HG02885 (cell line): ENCODE results near the gene CUL4A.

Source experiments
- ATAC-seq: cut with Tn5 transposase; IDR thresholded peaks from one replicate; pipeline ENCODE4 v1.9.1; 2021; ENCODE audit warnings: mild to moderate bottlenecking; ENCODE audit not compliant: unreplicated experiment, poor library complexity

Gene CUL4A

DNA sequence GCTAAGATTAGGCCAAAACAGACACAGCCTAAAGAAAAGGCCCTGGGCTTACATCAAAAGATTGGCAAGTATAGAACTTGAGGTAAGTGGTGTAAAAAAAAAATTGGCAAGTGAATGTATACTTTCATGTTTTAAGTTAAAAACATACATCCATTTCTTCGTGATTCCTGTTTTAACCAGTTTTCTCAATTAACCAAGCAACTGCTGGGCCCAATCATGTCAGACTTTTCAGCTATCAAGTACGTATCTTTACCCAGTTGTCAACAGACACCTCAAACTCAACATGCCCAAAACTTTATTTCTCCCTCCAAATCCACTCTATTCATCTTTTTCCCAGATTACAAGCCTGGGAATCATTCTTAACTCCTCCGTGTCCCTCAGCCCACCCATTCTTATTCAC is 2.0 kb upstream of the CUL4A start:
- no peak for ATAC-seq

DNA sequence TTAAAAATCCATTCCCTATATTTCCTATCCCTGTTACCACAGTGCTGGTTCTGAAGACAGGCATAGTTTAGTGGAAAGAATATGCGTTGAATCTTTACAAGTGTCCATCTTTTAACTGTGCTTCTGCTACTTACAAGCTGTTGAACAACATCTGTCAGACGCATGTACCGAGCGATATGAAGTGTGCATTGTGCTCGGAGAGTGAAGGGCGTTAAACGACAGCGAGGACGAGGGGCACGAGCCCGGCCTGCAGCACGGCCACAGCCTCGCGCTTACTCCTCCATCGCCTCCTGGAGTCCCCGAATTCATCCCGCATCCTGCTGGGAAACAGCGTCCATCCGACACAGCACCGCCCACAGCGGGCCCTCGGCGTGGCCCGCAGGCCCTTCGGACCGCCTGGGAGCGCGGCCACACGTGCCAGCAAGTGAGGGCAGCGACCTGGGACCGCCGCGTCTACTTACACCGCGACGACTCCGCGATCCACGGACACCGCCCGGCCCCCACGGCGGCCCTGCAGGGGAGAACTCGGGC is 1.5 kb upstream of the CUL4A start:
- peak; percentile 13 for ATAC-seq

DNA sequence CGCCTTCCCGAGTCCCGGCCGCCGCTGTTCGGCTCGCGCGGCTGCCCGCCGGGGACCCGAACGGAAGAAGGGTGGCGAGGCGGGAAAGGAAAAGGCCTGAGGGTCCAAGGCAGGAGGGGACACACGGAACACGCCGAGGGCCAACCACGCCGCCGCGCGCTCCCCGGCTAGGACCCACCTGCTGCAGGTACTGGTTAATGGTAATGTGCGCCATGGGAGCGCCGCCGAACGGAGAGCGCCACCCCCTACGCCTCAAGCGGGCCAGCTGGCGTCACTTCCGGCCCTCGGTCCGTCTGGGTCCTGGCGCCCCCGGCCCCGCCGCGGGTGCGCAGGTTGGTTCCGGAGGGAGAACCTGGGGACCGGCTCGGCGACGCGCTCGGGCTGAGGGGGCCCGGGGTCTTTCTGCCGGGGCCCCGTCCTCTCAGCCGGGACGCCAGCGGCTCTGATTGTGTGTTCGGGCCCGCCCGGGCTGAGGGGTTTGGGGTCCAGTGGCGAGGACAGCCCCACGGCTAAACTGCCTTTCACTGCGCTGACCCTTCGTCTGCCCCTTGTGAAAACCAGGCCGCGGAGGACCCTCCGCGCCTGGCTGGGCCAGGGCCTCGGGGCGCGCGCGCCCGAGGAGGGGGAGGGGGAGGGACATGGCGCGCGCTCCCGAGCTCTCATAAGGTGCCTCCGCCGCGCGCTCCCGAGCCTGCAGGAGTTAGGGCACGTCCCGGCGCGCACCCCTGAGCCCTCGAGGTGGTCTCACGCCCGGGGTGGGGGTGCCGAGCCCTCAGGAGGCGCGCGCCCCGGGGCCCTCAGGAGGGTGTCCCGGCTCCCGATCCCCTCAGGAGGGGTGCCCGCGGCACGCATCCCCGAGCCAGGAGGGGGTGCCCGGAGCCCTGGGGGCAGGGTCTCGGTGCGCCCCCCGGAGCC is 735 bp upstream of the CUL4A start, which contains the start of gene PCID2:
Gene PCID2, minus strand, starts transcription at position 249 of the 915 bp plus-strand sequence. Its CDS starts 35 bp downstream, at position 214.
- ATAC-seq, result peak; percentile 77

DNA sequence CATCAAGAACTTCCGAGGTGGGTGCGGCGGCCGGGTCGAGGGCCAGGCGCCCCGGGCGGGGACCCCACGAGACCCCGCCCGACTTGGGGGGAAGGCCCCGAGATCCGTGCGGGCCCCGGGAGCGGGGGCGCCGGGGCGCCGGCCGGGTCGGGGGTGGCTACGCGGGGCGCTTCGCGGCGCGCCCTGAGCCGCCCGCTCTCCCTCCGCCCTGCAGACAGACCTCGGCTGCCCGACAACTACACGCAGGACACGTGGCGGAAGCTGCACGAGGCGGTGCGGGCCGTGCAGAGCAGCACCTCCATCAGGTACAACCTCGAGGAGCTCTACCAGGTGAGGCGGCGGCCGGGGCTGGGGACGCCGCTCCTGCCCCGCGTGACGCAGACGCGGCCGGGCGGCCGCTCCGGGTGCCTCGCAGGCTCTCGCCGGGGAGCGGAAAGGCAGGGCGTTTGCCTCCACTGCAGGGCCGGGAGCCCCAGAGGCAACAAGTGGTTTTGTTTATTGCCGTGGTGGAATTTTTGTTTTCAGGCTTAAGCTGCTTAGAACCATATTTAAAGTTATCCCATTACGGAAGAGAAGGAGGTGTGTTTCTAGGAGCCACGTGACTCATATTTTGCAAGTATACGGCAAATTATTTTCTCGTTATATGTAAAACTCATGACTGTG is 477 bp downstream of the CUL4A start:
- peak; percentile 36 for ATAC-seq

DNA sequence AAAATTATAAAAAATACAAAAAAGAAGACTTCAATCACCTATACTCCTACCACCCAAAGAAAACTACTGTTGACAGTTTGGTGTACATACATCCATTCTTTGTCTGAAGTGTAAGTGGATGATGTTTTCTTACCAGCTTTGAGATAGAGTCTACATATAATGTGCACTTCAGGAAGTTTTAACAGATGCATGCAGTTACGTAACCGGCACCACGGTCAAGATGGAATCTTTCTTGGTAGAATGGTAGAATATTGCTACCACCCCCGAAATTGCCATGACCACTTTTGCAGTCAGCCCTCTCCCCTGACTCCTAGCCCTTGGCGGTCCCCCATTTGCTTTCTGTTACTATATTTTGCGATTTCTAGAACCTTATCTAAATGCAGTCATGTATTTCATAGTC is 1.4 kb downstream of the CUL4A start:
- no peak for ATAC-seq

DNA sequence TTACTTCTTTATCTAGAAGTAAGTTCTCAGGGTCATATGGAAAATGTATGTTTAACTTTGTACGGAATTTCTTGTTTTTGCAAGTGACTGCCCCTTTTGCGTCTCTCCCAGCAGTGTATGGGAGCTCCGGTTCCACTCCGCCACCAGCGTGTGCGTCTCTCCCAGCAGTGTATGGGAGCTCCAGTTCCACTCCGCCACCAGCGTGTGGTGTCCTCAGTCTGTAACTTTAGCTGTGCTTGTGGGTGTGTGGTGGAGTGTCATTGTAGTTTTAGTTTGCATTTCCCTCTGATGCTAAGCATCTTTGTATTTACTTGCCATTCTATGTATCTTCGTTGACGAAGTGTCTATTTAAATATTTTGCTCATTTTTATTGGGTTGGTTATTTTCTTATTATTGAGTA is 2.4 kb downstream of the CUL4A start:
- ATAC-seq, result no peak

DNA sequence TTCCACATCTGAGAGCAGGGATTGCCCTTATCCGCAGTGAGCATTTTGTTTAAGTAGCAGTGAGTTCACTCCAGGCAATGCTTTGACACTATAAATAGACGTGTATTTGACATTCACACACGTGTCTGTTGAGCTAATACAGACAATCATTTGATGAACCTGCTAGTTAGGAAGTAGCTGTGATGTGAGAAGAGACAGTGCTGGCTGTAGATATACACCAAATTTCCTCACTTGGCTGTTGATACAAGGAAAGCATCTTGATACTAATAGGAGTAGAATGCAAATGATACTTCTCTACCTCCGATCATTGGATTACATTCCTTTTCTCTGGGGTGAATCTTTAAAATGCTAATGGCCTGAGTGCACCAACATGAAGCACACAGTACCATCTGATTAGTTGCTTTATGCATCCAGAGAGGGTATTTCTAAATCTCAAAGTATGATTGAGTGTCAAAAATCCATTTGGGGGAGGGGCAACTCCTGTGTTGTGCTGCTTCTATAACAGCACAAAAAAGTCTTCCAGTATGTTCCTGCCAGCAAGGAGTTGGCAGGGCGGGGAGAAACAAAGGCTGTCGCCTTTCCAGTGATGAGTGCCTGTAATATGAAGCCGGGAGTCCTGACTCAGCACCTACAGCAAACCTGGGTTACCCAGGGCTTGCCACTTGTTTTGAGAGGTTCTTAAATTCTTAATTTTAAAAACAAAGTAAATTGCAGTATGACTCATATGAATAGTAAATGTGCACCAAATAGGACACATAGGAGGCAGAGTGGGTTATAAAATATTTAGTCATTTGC is 7.0 kb downstream of the CUL4A start:
- ATAC-seq, result no peak

DNA sequence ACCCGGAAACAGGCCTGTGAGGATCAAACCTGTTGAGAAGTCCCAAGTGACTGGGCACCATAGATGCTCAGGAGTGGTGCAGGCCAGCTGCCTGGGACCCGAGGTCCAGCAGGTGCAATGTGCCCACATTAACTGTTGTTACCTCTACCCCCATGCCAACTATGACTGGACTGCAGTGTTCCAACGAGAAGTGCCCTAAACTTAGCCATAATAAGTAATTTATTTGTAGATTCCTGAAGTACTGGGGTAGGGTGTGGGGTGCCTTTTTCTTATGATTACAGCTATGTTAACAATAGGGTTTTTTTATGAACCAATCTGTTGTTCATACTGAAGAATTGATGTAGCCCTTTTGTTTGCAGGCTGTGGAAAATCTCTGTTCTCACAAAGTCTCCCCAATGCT is 9.2 kb downstream of the CUL4A start:
- ATAC-seq, result no peak

DNA sequence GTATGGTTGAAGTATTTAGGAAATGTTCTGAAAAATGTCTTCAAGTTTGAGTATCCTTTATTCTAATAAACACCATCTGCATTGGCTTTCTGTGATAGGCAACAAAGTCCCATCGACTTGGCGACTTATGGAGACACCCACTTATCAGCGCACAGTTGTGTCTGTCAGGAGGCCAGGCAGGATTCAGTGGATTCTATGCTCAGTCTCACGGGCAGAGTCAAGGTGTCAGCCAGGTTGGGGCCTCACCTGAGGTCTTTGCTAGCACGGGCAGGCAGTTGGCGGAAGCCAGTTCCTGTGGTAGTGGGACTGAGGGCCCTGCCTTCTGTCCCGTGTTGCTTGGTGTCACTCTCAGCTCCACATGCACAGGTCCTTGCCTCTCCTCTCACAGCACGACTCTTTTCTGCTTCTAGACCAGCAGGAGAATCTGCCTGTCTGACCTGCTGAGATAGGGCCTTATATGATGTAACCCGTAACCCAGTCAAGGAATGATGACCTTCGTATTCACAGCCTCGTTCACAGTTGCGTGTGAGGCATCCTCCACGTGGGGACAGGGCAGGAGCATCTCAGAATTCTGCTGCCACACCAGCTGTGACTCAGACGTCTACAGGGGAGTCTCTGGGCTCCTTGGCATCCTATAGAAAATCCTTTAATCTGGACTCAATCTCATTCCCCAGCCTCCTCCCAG is 10.0 kb downstream of the CUL4A start:
- ATAC-seq, result no peak

DNA sequence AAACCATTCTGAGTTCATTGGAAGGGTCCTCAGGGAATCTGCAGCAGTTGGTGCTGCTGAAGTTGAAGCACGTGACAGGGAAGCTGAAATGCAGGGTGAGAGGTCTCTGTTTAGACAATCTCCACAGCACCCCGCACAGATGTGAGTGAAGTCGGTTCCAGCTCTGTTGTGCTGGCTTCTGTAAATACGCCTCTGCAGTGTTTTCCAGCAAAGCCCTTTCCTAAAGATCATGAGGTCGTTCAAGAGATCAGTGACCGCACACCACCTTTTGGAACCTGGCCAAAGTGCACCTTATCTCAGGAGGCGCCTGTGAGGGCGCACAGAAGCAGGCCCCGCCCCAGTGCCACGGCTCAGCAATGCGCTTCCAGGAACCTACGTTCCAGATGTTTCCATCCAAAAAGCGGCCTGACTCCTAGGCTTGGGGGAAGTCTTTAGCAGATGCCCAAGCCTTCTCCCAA is 10.8 kb downstream of the CUL4A start:
- no peak for ATAC-seq

DNA sequence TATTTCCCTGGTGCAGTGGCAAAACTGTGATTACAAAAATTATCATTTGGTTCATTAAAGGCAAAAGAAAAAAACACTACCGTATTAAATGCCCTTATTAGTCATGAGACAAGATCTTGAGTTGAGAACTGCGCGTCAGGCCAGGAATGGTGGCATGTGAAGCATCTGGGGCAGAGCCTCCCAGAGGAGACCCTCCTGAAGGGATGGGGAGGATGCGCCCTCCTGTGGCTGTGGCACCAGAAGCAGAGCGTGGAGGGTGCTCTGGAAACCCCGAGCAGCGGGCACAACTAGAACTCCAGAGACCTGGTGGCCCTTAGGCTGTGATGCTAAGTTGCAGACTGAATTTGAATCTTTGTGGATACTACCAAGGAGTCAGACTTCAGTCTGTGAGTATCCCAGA is 11.5 kb downstream of the CUL4A start:
- ATAC-seq, result no peak

DNA sequence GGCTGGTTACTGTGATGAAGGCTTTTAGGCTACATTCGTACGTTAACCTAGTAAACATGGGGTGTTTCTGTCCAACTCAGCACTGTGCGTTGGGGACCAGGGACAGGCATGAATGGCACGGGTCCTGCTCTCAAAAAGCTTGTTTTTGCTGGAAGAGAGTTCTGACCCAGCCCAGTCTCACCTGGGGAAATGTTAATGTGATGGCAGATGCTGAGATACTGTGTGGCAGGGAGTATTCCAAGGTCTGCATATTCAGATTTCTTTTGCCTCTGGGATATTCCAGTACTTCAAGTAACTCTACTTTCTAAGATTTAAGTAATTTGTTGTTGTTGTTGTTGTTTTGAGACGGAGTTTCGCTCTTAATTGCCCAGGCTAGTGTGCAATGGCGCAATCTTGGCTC is 13.7 kb downstream of the CUL4A start:
- no peak for ATAC-seq

DNA sequence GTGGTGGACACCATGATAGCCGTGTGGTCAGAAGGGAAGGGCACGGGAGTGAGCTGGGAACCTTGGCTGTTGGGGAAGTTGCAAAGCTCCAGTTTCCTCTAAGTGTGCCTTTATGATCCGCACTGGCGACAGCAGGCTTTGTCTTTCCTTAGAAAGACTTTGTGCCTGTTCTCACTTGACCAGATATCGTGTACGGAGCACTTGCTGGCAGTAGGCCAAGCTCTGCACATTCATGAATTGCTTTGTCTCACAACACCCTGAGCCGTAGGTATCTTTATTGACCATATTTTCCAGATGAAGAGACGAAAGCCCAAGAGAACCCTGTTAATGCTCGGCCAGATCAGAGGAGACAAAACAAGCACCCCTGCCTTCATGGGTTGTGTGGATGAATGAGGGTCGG is 15.1 kb downstream of the CUL4A start:
- no peak for ATAC-seq

DNA sequence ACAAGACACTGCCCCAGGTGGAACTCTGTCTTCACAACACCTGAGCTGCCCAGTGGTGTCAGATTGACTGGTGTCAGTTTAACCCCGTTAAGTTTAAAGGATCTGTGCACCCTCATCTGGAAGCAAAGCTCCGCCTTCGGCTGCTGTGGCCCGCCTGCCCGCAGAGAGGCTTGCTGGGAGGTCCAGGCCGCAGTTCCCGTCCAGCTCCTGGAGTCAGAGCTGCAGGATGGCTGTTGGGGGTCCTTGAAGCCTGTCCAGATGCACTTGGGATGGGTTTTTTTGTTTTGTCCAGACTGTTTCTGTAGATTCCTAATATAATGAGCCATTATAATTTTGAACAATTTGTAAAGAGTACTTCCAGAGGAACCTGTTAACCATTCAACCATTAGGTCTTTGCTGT is 16.1 kb downstream of the CUL4A start:
- ATAC-seq, result no peak

DNA sequence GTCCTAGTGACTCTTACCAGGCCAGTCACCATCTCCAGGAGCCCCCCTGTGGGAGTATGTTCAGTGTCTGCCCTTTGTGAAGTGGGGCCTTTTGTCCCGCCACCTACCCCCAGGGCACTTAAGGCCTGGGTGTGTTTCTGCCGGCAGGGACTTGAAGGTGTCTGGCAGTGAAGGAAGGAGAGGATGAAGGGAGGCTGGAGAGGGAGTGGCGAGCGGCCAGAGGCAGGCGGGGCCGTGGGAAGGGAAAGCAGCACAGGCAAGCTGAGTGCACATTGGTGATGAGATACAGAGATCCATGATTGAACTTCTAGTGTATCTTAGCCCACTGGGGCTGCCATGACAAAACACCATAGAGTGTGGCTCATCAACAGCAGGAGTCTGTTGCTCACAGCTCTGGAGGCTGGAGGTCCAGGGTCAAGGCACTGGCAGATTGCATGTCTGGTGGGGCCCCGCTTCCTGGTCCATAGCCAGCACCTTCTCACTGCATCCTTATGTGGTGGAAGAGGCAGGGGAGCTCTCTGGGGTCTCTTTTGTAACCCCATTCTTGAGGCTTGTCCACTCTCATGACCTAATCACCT is 17.5 kb downstream of the CUL4A start:
- no peak for ATAC-seq

DNA sequence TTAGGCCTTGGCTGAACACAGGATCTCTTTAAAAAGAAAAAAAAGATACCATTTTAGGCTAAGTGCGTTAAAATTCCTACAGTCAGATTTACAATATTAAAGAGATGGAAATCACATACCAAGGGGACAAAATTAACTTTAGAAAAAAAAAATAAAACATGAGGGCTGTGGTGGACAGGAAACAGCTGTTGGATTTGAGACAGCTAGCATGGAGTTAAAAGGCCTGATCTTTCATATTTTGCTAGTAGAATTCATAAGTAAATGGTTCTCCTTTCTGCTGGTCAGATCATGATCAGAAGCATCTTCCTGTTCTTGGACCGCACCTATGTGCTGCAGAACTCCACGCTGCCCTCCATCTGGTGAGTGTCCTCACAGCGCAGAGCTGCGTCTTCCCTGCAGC is 19.7 kb downstream of the CUL4A start:
- ATAC-seq, result no peak

DNA sequence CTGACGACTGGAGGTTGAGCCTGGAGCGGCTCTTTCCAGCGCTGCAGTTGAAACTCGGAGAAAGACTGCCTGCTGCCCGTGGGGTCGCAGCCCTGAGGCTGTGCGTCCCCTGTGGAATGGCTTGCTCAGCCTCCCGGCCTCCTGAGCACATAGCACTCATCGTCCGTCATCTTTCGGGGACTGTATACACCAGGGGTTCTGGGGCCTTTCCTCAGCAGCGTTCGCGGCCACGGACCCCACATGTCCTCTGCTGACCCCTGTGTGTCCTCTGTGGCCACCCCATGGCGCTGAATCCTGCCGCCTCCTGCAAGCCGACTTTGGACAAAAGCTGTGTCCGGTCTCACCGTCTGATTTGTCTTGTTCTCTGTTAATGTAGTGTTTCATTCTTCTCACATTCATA is 20.4 kb downstream of the CUL4A start:
- no peak for ATAC-seq

DNA sequence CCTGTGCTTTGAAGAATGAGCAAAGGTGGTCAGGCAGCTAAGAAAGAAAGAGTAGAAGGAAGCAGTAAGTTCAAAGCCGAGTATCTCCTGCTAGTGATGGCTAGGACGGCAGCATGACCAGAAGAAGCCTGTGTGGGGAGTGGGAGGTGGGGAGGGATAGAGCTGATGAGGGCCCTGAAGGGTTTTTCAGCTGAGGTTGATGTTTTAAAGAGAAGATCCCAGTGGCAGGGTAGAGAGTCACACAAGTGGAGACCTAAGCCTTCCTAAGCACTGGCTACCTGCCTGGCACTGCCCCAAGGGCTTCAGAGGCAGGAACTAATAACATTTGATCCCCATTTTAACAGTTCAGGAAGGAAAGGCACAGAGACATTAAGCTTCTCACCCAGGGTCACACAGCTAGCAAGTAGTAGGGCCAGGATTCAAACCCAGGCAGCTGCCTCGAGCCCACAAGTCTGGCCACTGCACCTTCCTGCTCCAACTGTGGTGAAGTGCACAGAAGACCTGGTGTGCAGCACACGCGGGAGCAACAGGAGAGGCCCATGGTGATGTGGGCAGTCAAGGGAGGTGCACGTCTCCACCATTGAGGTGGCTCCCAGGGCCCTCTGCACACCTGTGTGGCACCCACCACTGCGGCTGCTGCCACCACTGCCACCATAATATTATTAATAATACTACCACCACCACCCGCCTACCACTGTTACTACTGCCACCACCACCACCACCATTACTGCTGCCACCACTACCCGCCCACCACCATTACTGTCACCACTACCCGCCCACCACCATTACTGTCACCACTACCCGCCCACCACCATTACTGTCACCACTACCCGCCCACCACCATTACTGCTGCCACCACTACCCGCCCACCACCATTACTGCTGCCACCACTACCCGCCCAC is 22.1 kb downstream of the CUL4A start:
- no peak for ATAC-seq
